Measurements from ENCODE around the gene GFPT2. TPM values are rescaled to one million over a fixed set of nuclear protein-coding genes. Genes with fewer than 3 reads are reported as not detected.

The GFPT2 gene
- total RNA-seq, 1 donor from 2014 or later, result 47.9 TPM

DNA sequence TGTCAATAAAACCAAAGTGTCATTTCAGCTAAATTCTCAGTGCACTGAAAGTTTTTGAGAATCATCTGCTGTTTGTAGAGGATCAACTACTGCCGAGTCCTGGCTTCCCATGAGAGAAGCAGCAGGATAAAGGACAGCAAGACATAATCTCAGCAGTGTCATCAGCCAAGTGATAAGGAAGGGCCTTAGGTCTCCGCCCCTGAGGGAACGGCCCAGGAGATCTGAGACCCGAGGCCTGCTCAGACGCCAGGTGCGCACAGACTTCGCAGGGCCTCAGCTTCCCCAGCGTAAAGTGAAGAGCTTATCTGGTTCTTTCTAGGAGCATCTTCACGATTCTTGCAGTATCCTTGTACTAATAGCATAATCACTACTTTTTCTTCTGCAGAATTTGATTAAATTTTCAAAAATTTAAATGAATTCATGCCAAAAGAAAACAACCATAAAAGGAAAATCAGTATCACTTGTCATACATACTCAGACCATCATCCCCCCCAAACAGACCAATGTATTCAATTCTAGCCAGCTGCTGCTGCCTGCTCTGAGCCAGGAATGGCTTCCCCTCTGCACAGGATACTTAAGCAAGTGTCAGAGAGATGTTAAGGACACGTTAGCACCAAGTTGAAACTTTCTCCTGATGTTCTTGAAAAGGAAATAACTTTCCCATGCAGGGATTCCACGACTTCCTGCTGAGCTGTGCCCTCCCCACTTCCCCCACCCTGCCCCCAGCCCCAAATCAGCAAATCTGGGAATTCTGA is 2.2 kb downstream of the GFPT2 start:
- no peak overlapping the region for H3K4me3 ChIP-seq
- no peaks in the 10 kb centered on the region for H3K27me3 ChIP-seq
- H3K27ac ChIP-seq, result peak overlapping the region; percentile 78
- H3K9me3 ChIP-seq, result no peaks in the 10 kb centered on the region
- intact Hi-C loops (cut with DNase I), result no loop called here
- TF ChIP-seq CTCF (IDR thresholded peaks at IDR 0.05) (no peak), POLR2AphosphoS5 (IDR thresholded peaks at IDR 0.05; ENCODE audit: insufficient read depth in 1 of 2, low read depth in 1 of 2) (no peak), POLR2A (IDR thresholded peaks at IDR 0.05) (no peak)
- H3K4me1 ChIP-seq, result peaks cover 22% of the 10 kb centered on the region
- no peak for DNase-seq (ENCODE audit: extremely low spot score in 2 of 2)
- no peaks in the 10 kb centered on the region for H3K36me3 ChIP-seq

GRCh38 chr5:180350296-180350695 is 2.8 kb downstream of the GFPT2 start:
- no peaks in the 10 kb centered on the region for H3K27me3 ChIP-seq
- DNase-seq (ENCODE audit: extremely low spot score in 2 of 2), result no peak
- no peak overlapping the region for H3K4me3 ChIP-seq
- intact Hi-C loops (cut with DNase I), result no loop called here
- H3K27ac ChIP-seq, result no peak overlapping the region
- H3K9me3 ChIP-seq, result no peaks in the 10 kb centered on the region
- TF ChIP-seq CTCF (IDR thresholded peaks at IDR 0.05) (no peak), POLR2A (IDR thresholded peaks at IDR 0.05) (no peak), POLR2AphosphoS5 (IDR thresholded peaks at IDR 0.05; ENCODE audit: insufficient read depth in 1 of 2, low read depth in 1 of 2) (no peak)
- H3K36me3 ChIP-seq, result no peaks in the 10 kb centered on the region
- peaks cover 22% of the 10 kb centered on the region for H3K4me1 ChIP-seq

DNA sequence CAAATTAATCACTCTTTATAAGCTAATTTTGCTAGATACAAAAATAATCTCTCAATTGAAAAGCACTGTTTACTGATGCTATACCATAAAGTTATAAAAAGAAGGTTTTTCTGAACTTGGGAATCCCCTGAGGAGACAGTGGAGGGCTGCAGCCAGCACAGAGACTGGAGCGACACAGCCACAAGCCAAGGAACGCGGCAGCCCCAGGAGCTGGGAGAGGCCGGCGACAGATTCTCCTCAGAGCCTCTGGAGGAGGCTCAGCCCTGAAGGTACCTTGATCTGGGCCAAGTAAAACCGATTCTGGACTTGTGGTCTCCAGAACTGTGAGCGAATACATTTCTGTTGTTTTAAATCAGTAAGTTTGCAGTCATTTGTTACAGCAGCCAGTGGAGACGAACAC is 3.7 kb downstream of the GFPT2 start:
- TF ChIP-seq POLR2AphosphoS5 (IDR thresholded peaks at IDR 0.05; ENCODE audit: insufficient read depth in 1 of 2, low read depth in 1 of 2) (no peak), POLR2A (IDR thresholded peaks at IDR 0.05) (no peak), CTCF (IDR thresholded peaks at IDR 0.05) (no peak)
- no peak for DNase-seq (ENCODE audit: extremely low spot score in 2 of 2)
- H3K9me3 ChIP-seq, result no peaks in the 10 kb centered on the region
- H3K36me3 ChIP-seq, result no peaks in the 10 kb centered on the region
- no peaks in the 10 kb centered on the region for H3K27me3 ChIP-seq
- intact Hi-C loops (cut with DNase I), result no loop called here
- no peak overlapping the region for H3K4me3 ChIP-seq
- H3K27ac ChIP-seq, result no peak overlapping the region
- peaks cover 23% of the 10 kb centered on the region for H3K4me1 ChIP-seq

GRCh38 chr5:180348336-180348735 is 4.8 kb downstream of the GFPT2 start:
- no peak overlapping the region for H3K4me3 ChIP-seq
- H3K27me3 ChIP-seq, result no peaks in the 10 kb centered on the region
- TF ChIP-seq POLR2A (IDR thresholded peaks at IDR 0.05) (no peak), CTCF (IDR thresholded peaks at IDR 0.05) (no peak), POLR2AphosphoS5 (IDR thresholded peaks at IDR 0.05; ENCODE audit: insufficient read depth in 1 of 2, low read depth in 1 of 2) (no peak)
- H3K27ac ChIP-seq, result no peak overlapping the region
- peaks cover 26% of the 10 kb centered on the region for H3K4me1 ChIP-seq
- no peak for DNase-seq (ENCODE audit: extremely low spot score in 2 of 2)
- intact Hi-C loops (cut with DNase I), result no loop called here
- H3K9me3 ChIP-seq, result no peaks in the 10 kb centered on the region
- no peaks in the 10 kb centered on the region for H3K36me3 ChIP-seq

GRCh38 chr5:180347702-180348101 is 5.4 kb downstream of the GFPT2 start:
- peaks cover 30% of the 10 kb centered on the region for H3K4me1 ChIP-seq
- H3K27me3 ChIP-seq, result no peaks in the 10 kb centered on the region
- no peak overlapping the region for H3K4me3 ChIP-seq
- TF ChIP-seq POLR2A (IDR thresholded peaks at IDR 0.05), result no peak
- no peak for TF ChIP-seq CTCF (IDR thresholded peaks at IDR 0.05)
- H3K27ac ChIP-seq, result no peak overlapping the region
- DNase-seq (ENCODE audit: extremely low spot score in 2 of 2), result no peak
- no peaks in the 10 kb centered on the region for H3K9me3 ChIP-seq
- no peaks in the 10 kb centered on the region for H3K36me3 ChIP-seq
- intact Hi-C loops (cut with DNase I), result no loop called here
